ENCODE data around the gene LSM3.

GRCh38 chr3:14186854-14187458 lies 8.3 kb downstream of the LSM3 start:
- TF ChIP-seq CC2D1A (IDR thresholded peaks at IDR 0.05): no peak
- no peak for TF ChIP-seq CREM (IDR thresholded peaks at IDR 0.05; ENCODE audit: low read depth)
- no peak for TF ChIP-seq MXD1 (CRISPR knock-in tag; IDR thresholded peaks at IDR 0.05; ENCODE audit: borderline replicate concordance, poor library complexity, severe bottlenecking)
- TF ChIP-seq IRF2 (CRISPR knock-in tag; IDR thresholded peaks at IDR 0.05): no peak
- no peak for TF ChIP-seq KDM4B (IDR thresholded peaks at IDR 0.05; ENCODE audit: borderline replicate concordance in 2 of 2, low read depth in 1 of 2)
- TF ChIP-seq E2F1 (CRISPR knock-in tag; IDR thresholded peaks at IDR 0.05): no peak
- TF ChIP-seq ZNF76 (CRISPR knock-in tag; IDR thresholded peaks at IDR 0.05; ENCODE audit: borderline replicate concordance): no peak
- no peak for TF ChIP-seq POLR2A (conservative IDR thresholded peaks at IDR 0.05)

All from K562 (cell line).